Measurements from ENCODE around the gene ALKBH5. TPM values are rescaled to one million over a fixed set of nuclear protein-coding genes. Genes with fewer than 3 reads are reported as not detected.

Gene ALKBH5
- total and polyA plus RNA-seq, 9 of the 15 experiments (the other 6 are each of a cell fraction or from before 2014, with no cell fraction given): 11.4 to 70.0 (median 47.4) TPM

GRCh38 chr17:18225642-18226283 lies 42.1 kb downstream of the ALKBH5 start (continued):
- TF ChIP-seq ZNF75A (CRISPR knock-in tag; IDR thresholded peaks at IDR 0.05): no peak
- TF ChIP-seq RBFOX2 (IDR thresholded peaks at IDR 0.05; ENCODE audit: low read depth, low read length): 0 out of 2 replicates have a peak, but pooled peaks have one; percentile 22
- TF ChIP-seq ZNF274 (IDR thresholded peaks at IDR 0.05; ENCODE audit: borderline replicate concordance, low read depth, low read length): no peak
- no peak for TF ChIP-seq SP1 (CRISPR knock-in tag; IDR thresholded peaks at IDR 0.05)
- TF ChIP-seq CBX2 (IDR thresholded peaks at IDR 0.05; ENCODE audit: insufficient read depth, low read length, poor library complexity, severe bottlenecking): no peak
- no peak for TF ChIP-seq IRF2 (CRISPR knock-in tag; IDR thresholded peaks at IDR 0.05)
- no peak for TF ChIP-seq HSF4 (CRISPR knock-in tag; IDR thresholded peaks at IDR 0.05; ENCODE audit: borderline replicate concordance)
- TF ChIP-seq ZC3H11A (IDR thresholded peaks at IDR 0.05; ENCODE audit: low read depth, low read length): no peak
- peak; percentile 67 for TF ChIP-seq POLR2G (IDR thresholded peaks at IDR 0.05; ENCODE audit: low read depth, low read length)
- no peak for TF ChIP-seq ZBTB33 (CRISPR knock-in tag; IDR thresholded peaks at IDR 0.05)
- TF ChIP-seq KDM1A (IDR thresholded peaks at IDR 0.05): no peak
- TF ChIP-seq, protein P1, sequence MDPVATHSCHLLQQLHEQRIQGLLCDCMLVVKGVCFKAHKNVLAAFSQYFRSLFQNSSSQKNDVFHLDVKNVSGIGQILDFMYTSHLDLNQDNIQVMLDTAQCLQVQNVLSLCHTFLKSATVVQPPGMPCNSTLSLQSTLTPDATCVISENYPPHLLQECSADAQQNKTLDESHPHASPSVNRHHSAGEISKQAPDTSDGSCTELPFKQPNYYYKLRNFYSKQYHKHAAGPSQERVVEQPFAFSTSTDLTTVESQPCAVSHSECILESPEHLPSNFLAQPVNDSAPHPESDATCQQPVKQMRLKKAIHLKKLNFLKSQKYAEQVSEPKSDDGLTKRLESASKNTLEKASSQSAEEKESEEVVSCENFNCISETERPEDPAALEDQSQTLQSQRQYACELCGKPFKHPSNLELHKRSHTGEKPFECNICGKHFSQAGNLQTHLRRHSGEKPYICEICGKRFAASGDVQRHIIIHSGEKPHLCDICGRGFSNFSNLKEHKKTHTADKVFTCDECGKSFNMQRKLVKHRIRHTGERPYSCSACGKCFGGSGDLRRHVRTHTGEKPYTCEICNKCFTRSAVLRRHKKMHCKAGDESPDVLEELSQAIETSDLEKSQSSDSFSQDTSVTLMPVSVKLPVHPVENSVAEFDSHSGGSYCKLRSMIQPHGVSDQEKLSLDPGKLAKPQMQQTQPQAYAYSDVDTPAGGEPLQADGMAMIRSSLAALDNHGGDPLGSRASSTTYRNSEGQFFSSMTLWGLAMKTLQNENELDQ (CRISPR knock-in tag; IDR thresholded peaks at IDR 0.05; ENCODE audit: borderline replicate concordance): no peak
- peak; percentile 84 for TF ChIP-seq CREM (IDR thresholded peaks at IDR 0.05; ENCODE audit: low read depth)
- TF ChIP-seq JUNB (CRISPR knock-in tag; conservative IDR thresholded peaks at IDR 0.05): no peak
- no peak for TF ChIP-seq FOXM1 (IDR thresholded peaks at IDR 0.05; ENCODE audit: low read depth)
- no peak for TF ChIP-seq FOXM1 (CRISPR knock-in tag; IDR thresholded peaks at IDR 0.05; ENCODE audit: low read depth)
- no peak for TF ChIP-seq HMG20A (CRISPR knock-in tag; conservative IDR thresholded peaks at IDR 0.05)
- TF ChIP-seq MYC (IDR thresholded peaks at IDR 0.05; ENCODE audit: low read depth, low read length): 0 out of 2 replicates have a peak, but pooled peaks have one; percentile 14
- no peak for TF ChIP-seq MYC (CRISPR knock-in tag; IDR thresholded peaks at IDR 0.05; ENCODE audit: borderline replicate concordance, low read depth)
- TF ChIP-seq, protein P2, sequence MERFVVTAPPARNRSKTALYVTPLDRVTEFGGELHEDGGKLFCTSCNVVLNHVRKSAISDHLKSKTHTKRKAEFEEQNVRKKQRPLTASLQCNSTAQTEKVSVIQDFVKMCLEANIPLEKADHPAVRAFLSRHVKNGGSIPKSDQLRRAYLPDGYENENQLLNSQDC (CRISPR knock-in tag; IDR thresholded peaks at IDR 0.05): no peak
- TF ChIP-seq NKRF (IDR thresholded peaks at IDR 0.05; ENCODE audit: borderline replicate concordance): peak; percentile 37; the same call in 1 of the 2 replicates
